NCI-H146 treated with DMSO at 0.1 percent for 48 hours (cell line): ENCODE results near the gene CASS4.
"Not testable (repeated sequence)": the region's sequence is repeated elsewhere in the genome, so short reads cannot be mapped to it uniquely, and the experiment has no call there.

ENCODE experiments used
- DNase-seq: peaks from one replicate; lab custom pipeline; 2025; ENCODE audit not compliant: unreplicated experiment; lab: John Stamatoyannopoulos, UW

The CASS4 gene, protein sequence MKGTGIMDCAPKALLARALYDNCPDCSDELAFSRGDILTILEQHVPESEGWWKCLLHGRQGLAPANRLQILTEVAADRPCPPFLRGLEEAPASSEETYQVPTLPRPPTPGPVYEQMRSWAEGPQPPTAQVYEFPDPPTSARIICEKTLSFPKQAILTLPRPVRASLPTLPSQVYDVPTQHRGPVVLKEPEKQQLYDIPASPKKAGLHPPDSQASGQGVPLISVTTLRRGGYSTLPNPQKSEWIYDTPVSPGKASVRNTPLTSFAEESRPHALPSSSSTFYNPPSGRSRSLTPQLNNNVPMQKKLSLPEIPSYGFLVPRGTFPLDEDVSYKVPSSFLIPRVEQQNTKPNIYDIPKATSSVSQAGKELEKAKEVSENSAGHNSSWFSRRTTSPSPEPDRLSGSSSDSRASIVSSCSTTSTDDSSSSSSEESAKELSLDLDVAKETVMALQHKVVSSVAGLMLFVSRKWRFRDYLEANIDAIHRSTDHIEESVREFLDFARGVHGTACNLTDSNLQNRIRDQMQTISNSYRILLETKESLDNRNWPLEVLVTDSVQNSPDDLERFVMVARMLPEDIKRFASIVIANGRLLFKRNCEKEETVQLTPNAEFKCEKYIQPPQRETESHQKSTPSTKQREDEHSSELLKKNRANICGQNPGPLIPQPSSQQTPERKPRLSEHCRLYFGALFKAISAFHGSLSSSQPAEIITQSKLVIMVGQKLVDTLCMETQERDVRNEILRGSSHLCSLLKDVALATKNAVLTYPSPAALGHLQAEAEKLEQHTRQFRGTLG

DNA sequence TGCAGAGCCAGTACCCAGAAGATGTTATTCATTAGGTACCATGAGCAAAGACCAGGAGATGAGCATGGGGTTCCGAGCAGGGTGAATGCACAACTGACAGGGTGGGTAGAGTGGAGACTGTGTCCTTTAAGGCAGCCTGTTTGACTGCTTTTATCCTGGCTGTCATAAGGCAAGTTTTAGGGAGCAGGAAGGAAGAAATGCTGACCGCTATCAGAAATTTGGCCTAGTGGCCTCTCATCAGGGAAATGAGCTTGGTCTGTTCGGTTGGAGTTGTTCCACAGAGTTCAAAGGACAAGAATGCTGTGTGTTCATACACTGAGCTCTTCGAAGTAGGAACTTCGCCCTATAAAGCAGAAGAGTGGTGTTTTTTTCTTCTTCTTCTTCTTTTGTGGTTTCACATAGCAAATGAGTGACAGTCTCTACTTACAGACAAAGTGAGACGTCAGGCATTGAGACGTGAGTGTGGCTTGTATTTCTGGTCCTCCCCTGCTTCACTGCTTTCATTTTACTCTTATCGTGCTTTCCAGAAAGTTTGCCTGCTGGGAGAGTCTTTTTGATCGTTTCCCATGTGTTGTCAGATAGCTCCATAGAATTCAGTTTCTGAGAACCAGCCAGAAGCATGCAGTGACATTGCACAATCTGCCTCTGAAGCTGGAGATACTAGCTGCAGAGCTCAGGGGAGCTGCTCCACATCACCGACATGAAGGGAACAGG is at the start of gene CASS4:
CASS4 (plus strand) TSS at position 502 of the 714 bp plus-strand sequence; CDS start at position 701, 199 bp downstream.
- DNase-seq = no peak

DNA sequence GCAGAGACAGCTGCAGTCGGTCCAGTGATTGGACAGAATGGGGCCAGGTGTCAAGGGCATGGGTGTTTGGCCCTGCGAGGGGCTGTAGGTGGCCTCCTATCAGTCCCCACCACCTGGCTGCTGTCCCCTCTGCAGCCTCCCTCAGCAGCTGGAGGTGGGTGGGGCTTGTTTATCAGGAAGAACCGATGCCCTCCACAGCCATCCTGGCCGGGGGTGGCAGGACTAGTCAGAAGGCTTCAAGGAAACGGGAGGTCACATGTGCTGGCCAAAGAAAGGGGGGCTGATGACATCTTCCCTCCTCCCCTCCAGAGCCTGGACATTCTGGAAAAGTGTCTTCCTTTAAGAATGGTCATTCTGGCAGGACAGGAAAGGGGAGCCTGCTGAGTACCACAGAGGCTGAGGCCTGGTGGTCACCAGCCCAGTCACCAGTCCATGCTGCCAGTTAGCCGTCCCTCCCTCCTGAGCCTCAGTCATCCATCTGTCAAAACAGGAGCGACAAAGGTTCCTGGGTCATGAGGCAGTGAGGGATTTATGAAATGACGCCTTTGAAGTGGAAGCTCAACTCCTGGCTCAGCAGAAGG is 49.1 kb upstream of the CASS4 start:
- no peak for DNase-seq

- DNase-seq = no peak
Observed at GRCh38 chr20:56363491-56363890, 48.6 kb upstream of the CASS4 start.

GRCh38 chr20:56368351-56369134 is 43.5 kb upstream of the CASS4 start:
- no peak for DNase-seq

DNA sequence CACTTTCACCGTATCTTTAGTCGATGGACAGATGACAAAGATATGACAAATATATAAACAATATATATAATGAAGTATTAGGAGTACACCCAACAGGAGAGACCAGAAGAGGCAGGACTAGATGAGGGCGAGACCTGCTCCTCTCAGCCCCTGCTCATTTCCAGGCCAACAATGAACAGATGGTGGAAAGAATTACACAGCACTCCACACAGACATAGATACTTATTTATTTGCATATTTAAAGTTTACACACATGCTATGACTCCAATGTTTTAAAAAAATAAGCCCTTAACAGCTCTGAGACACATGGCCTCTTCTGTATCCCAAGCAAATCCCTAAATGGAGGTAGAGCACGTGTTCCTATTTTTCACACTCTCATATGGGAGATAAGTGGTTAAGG is 42.9 kb upstream of the CASS4 start:
- no peak for DNase-seq

- DNase-seq = no peak
Observed at GRCh38 chr20:56371977-56372376, 40.1 kb upstream of the CASS4 start.

- DNase-seq = no peak
Observed at GRCh38 chr20:56372850-56373249, 39.2 kb upstream of the CASS4 start.

DNA sequence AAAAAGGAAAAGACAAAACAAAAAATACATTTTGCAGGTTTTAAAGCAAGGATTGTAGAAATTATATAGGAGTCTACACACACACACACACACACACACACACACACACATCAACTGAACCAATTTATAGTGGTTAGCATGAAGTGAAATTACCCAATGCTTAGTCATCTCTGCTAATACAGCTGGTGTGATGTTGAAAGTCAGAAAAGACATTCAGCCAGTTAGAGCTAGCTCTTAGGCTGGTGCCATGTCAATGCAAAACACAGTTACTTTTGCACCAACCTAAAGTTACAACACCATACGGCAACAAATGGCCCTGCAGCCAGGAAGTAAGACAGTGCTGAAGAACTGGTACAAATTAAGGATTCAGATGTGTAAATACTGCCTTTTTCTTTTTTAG is 38.1 kb upstream of the CASS4 start:
- DNase-seq = no peak

- DNase-seq = no peak
Observed at GRCh38 chr20:56376331-56376730, 35.7 kb upstream of the CASS4 start.

- DNase-seq = no peak
Observed at GRCh38 chr20:56378386-56378785, 33.7 kb upstream of the CASS4 start.

DNA sequence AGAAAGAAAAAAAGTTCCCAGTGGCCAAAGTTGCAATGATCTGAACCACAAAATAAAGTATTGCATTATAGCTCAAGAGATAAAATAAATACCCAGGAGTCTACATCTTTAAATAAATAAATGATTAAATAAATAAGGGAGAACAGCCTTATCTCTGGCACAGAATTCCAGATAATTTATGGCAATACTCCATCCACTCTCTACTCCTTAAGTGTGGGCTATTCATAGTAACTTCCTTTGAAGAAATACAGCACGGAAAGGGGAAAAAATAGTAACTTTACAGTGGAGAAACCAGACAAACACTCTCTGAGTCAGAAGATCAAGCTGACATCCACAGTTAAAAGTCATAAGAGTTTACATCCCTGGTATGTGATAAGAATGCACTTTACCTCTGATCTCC is 31.7 kb upstream of the CASS4 start:
- DNase-seq = no peak

DNA sequence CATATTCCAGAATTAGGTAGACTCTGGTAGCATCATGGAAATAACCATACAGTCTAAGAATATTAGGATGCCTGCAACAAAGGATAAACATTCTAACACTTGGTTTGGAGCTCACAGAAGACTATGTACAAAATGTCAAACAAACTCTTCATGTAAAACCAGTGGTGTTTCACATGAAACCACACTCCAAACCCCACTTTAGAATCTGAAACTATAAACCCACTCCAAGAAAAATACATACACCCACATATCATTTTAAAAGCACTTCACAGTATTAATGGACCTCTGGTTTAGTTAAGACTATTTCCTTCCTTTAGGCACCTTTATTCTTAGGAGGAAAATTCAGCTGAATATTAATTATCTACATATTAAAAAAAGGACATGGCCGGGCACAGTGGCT is 30.6 kb upstream of the CASS4 start:
- no peak for DNase-seq

- no peak for DNase-seq
Observed at GRCh38 chr20:56382696-56383095, 29.4 kb upstream of the CASS4 start.

- DNase-seq = no peak
Observed at GRCh38 chr20:56383334-56383733, 28.7 kb upstream of the CASS4 start.

DNA sequence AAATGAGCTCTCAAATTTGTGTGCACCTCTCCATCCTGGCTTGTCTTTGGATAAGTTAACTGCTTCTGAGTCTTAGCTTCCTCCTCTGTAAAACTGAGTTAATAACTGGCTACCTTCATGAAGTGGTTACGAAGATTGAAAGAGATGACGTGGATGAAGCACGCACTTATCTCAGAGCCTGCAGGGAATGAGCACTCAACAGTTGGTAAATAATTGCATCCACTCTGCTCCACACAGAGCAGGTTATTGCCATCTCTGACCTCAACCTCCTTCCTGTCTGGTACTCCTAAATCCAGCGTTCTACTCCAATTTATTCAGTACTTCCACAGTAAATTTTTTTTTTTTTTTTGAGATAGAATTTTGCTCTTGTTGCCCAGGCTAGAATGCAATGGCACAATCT is 26.9 kb upstream of the CASS4 start:
- no peak for DNase-seq

GRCh38 chr20:56386219-56386618 is 25.8 kb upstream of the CASS4 start:
- no peak for DNase-seq

DNA sequence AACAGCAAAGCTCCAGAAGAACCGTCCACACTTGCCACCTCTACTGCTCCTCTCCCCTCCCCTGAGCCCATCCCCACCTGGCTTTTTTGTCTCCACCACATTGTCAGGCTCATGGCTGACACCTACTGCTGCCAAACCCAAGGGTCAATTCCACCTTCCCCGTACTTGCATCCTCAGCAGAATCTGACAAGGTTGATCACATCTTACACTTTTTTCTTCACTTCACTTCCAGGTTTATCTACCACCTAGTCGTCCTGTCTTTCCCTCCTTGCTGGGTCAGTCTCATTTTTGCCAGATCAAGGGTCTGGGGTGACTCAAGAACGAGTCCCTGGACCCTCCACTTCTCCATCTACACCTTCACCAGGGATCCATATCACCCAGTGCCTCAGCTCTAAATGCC is 23.2 kb upstream of the CASS4 start:
- no peak for DNase-seq

GRCh38 chr20:56389807-56390206 is 22.3 kb upstream of the CASS4 start:
- no peak for DNase-seq

DNA sequence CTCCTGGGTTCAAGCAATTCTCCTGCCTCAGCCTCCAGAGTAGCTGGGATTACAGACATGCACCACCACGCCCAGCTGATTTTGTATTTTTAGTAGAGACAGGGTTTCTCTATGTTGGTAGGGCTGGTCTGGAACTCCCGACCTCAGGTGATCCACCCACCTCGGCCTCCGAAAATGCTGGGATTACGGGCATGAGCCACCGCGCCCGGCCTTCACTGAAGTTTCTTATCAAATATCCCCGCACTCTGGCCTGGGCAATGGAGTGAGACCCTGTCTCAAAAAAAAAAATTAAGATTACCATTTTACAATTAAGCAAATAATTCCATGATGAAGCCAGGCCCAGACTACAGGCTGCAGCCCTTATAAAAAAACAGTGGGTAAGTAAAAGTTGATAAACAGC is 21.7 kb upstream of the CASS4 start:
- DNase-seq = not testable (repeated sequence)

- no peak for DNase-seq
Observed at GRCh38 chr20:56391037-56391436, 21.0 kb upstream of the CASS4 start.
